HL-60 (cell line): Measurements from ENCODE around the gene SGSM1.

ENCODE experiments used
- GABPA ChIP-seq: IDR thresholded peaks from 2 replicates; pipeline ENCODE4 v1.6.1; 2012; ENCODE audit warnings: low read depth
- POLR2AphosphoS5 ChIP-seq: IDR thresholded peaks from 2 replicates; pipeline ENCODE4 v1.6.1; 2012; ENCODE audit warnings: low read depth
- REST ChIP-seq: IDR thresholded peaks from 2 replicates; pipeline ENCODE4 v1.6.1; 2012; ENCODE audit warnings: low read depth; ENCODE audit not compliant: insufficient replicate concordance
- TF ChIP-seq, protein P1 (sequence below): IDR thresholded peaks from one replicate; pipeline ENCODE4 v1.5.1; 2011; ENCODE audit warnings: low read length, control low read depth, inconsistent platforms; ENCODE audit not compliant: insufficient read depth

- TF ChIP-seq, protein P1, sequence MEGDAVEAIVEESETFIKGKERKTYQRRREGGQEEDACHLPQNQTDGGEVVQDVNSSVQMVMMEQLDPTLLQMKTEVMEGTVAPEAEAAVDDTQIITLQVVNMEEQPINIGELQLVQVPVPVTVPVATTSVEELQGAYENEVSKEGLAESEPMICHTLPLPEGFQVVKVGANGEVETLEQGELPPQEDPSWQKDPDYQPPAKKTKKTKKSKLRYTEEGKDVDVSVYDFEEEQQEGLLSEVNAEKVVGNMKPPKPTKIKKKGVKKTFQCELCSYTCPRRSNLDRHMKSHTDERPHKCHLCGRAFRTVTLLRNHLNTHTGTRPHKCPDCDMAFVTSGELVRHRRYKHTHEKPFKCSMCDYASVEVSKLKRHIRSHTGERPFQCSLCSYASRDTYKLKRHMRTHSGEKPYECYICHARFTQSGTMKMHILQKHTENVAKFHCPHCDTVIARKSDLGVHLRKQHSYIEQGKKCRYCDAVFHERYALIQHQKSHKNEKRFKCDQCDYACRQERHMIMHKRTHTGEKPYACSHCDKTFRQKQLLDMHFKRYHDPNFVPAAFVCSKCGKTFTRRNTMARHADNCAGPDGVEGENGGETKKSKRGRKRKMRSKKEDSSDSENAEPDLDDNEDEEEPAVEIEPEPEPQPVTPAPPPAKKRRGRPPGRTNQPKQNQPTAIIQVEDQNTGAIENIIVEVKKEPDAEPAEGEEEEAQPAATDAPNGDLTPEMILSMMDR = no peak
- TF ChIP-seq POLR2AphosphoS5 (no peak), REST (no peak), GABPA (no peak)
These were observed 46.2 kb upstream of the SGSM1 start for GRCh38 chr22:24759765-24760164.
